AG09309 (cell line): ENCODE data around the gene EIF2B5.

Source experiments
- DNase-seq: peaks from one replicate; pipeline ENCODE4 v3.0.0-alpha.2; 2010; ENCODE audit warnings: low read depth
- H3K4me3 ChIP-seq: 2 replicates; pipeline ENCODE4 v1.5.1; 2011; ENCODE audit warnings: mild to moderate bottlenecking, low read depth, low read length, moderate library complexity; ENCODE audit not compliant: control insufficient read depth
- CTCF ChIP-seq: IDR thresholded peaks from 2 replicates; pipeline ENCODE4 v1.5.1; 2011; ENCODE audit warnings: mild to moderate bottlenecking, low read depth, low read length, inconsistent platforms; ENCODE audit not compliant: insufficient read depth, control insufficient read depth; ENCODE audit errors: missing control alignments

The EIF2B5 gene

DNA sequence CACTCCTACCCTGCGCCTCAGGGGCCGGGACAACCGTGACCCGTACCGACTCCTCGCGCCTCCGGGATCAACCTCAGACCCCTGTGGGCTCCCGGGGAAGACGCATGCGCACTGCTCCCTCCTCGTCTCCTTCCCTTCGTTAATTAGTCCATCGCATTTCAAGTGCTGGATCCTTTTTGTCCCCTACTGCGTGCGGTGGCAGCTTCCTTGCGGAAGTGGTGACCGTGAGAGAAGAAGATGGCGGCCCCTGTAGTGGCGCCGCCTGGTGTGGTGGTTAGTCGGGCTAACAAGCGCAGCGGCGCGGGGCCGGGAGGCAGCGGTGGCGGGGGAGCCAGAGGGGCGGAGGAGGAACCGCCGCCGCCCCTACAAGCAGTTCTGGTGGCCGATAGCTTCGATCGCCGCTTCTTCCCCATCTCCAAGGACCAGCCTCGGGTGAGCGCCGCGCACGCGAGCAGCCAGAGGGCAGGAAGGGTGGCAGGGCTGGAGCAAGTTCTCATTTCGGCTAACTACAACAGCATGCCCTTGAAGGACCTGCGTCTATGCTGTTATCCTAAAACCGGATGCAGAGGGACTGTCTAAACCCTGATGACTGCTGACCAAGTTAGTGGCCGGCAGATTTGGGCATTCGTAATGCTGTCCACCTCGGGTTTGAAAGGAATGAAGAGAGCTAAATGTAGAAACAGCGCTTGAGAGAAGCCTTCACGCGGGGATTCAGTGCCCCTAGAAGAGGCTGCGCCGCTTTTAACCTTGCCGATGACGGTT lies at the start of gene EIF2B5:
Gene EIF2B5, plus strand, starts transcription at position 210 of the 762 bp plus-strand sequence. Its CDS starts 28 bp downstream, at position 238.
- H3K4me3 ChIP-seq: peak within 1 kb of the TSS; percentile 56
- TF ChIP-seq CTCF: peak; percentile 47

DNA sequence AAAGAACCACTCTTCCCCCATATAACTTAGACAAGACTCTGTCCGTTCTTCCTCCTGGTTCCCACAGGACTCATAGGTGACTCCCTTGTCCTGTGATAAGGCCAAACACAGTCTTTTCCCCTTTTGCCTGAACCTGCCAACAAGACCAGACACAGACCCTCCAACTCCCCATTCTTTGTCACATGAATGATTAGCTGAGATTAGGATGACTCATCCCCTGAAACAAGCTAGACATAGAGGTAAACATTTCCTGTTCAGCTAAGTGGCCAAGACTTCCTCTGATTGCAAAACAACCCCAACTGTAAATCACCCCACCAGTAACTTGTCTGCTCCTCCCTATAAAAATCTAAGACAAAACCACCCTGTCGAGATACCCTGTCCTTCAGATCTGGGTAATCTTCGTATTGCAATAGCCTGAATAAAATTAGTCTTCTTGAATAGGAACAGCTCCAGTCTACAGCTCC lies 49.7 kb upstream of the EIF2B5 start:
- DNase-seq: no peak
- H3K4me3 ChIP-seq: no peak overlapping the region
- no peak for TF ChIP-seq CTCF

More for the DNA sequence above, at the start of gene EIF2B5:
- peak; percentile 64 for DNase-seq

GRCh38 chr3:184092199-184092598 lies 43.0 kb upstream of the EIF2B5 start:
- no peak for DNase-seq
- TF ChIP-seq CTCF: no peak
- no peak overlapping the region for H3K4me3 ChIP-seq

GRCh38 chr3:184096811-184097383 lies 38.3 kb upstream of the EIF2B5 start, which contains the start of gene HTR3E:
Gene HTR3E, plus strand, starts transcription at chr3:184097064. Its CDS starts 466 bp downstream, at chr3:184097530.
- no peak for DNase-seq
- no peak within 1 kb of the TSS for H3K4me3 ChIP-seq
- no peak for TF ChIP-seq CTCF

DNA sequence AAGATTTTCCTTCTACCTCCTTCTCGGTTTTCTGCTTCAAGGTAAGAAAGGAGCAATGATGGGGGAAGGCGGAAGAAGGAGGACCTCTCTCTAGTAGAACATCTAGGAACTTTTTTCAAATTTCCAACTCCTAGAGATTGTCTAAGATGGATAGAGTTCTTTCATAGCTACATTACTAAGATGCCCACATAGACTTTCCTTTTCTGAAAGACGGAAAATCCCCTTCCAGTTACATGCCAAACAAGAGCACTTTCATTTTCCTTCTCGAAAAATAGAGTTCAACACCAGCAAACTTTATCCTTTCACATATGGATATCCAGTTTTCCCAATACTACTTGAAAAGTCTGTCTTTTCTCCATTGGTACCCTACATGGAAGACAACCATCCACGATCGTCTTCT lies 37.6 kb upstream of the EIF2B5 start:
- no peak for TF ChIP-seq CTCF
- H3K4me3 ChIP-seq: no peak overlapping the region
- no peak for DNase-seq

GRCh38 chr3:184099806-184100686 lies 35.1 kb upstream of the EIF2B5 start:
- no peak for TF ChIP-seq CTCF
- DNase-seq: no peak
- H3K4me3 ChIP-seq: no peak overlapping the region
